ENCODE results near the gene MOB2. TPM values are rescaled to one million over a fixed set of nuclear protein-coding genes. Genes with fewer than 3 reads are reported as not detected.

MOB2 gene
- total and polyA plus RNA-seq, 12 donors, result 25.2 to 59.1 (median 45.2) TPM

DNA sequence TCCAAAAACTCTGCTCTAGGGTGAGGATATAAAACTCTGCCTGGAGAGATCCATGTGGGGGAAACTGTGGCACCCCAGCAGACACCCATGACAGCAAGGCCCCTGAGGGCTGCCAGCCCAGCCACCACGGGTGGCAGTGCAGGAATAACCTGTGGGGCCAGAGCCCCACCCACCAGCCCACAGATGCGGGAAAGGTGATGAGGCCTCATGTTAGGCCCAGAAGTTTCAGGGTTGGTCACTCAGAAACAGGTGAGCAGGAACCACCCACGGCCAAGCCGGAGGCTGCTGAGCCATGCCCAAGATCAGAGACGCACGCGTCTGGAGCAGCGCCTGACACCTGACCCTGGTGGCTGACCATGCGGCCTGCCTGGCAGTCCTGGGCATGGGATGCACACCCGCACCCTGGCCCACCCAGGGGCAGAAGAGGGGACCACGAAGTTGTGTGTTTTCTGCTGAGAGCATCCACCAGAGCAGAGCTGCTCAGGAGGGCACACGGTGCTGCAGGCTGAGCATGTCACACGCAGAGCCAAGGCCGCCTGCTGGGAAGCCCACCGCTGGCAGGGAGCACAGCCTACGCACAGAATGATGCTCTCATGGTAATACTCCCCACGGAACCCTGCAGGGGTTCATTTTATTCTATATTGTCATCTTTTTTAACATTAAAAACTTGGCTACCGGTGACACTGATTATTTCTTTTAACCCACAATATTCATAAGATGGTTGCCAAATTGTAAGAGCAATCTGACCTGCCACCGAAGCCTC lies 44.3 kb upstream of the MOB2 start:
- H3K36me3 ChIP-seq, result peaks cover 0 to 28% (median 0%) of the 10 kb centered on the region in 9 donors
- ATAC-seq, result no peak
- H3K4me1 ChIP-seq, result peaks cover 45 to 99% (median 87%) of the 10 kb centered on the region in 9 donors
- no peak overlapping the region for H3K4me3 ChIP-seq
- intact Hi-C loops (cut with DNase I), result loop anchor here in 1 of 10 donors (5.0 kb wide), 1 partner anchor 229 kb away; no protein-coding TSS in a partner anchor
- TF ChIP-seq CTCF (IDR thresholded peaks at IDR 0.05), result no peak
- 81 to 86% methylated on average over 19 of the region's 19 CpGs for WGBS, 2 donors
- H3K27me3 ChIP-seq, result no peaks in the 10 kb centered on the region
- H3K9me3 ChIP-seq, result no peaks in the 10 kb centered on the region
- no peak for DNase-seq
- H3K27ac ChIP-seq, result peak overlapping the region in 8 of 10 donors; percentile 59 to 88 (median 76)

GRCh38 chr11:1529774-1530173 lies 43.2 kb upstream of the MOB2 start:
- 66 to 71% methylated on average over 5 of the region's 5 CpGs for WGBS, 2 donors
- no peak for ATAC-seq
- intact Hi-C loops (cut with DNase I), result loop anchor here in 2 of 10 donors (5.0 to 10.0 kb wide), 2 partner anchors 225 to 227 kb away; partner anchors contain the start of gene TOLLIP (in 1 of the 2)
- no peaks in the 10 kb centered on the region for H3K27me3 ChIP-seq
- peaks cover 0 to 22% (median 0%) of the 10 kb centered on the region in 9 donors for H3K36me3 ChIP-seq
- DNase-seq, result no peak
- peaks cover 38 to 99% (median 76%) of the 10 kb centered on the region in 9 donors for H3K4me1 ChIP-seq
- H3K9me3 ChIP-seq, result no peaks in the 10 kb centered on the region
- H3K4me3 ChIP-seq, result no peak overlapping the region
- no peak for TF ChIP-seq CTCF (IDR thresholded peaks at IDR 0.05)
- peak overlapping the region in 1 of 10 donors; percentile 88 for H3K27ac ChIP-seq

DNA sequence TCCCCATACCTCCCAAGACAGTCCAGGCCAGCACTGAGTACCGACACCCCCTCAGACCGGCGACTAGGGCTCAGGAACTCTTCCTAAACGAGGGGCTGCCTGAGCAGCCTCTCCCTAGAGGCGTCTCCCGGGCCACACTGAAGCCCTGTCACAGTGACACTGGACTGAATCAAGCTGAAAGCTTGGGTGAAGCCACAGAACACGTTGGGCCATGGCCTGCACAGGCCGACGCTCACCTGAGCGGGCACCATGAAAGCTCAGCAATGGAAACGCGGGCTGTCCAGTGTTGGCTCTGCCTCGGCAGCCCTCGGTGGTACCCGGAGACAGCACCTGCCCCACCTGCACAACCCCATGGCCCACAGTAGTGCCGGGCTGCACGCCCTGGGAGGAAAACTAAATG lies 42.7 kb upstream of the MOB2 start:
- Histone ChIP-seq H3K27ac (peak overlapping the region in 1 of 10 donors; percentile 88), H3K27me3 (no peaks in the 10 kb centered on the region), H3K9me3 (no peaks in the 10 kb centered on the region), H3K4me1 (peaks cover 33 to 99% (median 71%) of the 10 kb centered on the region in 9 donors), H3K36me3 (peaks cover 0 to 18% (median 0%) of the 10 kb centered on the region in 9 donors), H3K4me3 (no peak overlapping the region)
- ATAC-seq, result no peak
- no peak for DNase-seq
- intact Hi-C loops (cut with DNase I), result loop anchor here in 1 of 10 donors (10.0 kb wide), 1 partner anchor 224 kb away; the partner anchor contains the start of gene TOLLIP
- no peak for TF ChIP-seq CTCF (IDR thresholded peaks at IDR 0.05)
- 89 to 90% methylated on average over 17 of the region's 17 CpGs for WGBS, 2 donors

DNA sequence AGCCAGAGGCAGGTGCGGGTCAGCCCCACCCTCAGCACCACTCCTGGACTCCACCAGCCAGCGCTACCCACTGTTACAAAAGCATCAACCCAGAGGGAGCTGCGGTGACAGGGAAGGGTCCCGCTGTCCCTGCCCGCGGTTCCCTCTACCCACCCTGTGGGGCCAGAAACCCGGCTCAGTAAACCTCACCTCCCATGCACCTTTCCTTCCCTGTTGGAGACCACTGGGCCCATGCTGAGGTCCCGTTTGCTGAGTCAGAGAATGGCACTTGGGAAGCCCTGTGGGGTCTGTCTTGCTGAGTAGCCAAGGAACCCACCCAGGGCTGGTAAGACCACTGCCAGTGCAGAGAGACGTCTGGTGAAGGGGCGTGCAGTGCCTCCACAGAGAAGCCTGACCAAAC lies 42.1 kb upstream of the MOB2 start:
- TF ChIP-seq CTCF (IDR thresholded peaks at IDR 0.05), result no peak
- WGBS, 2 donors, result 90 to 93% methylated on average over 10 of the region's 10 CpGs
- no peaks in the 10 kb centered on the region for H3K27me3 ChIP-seq
- no peak for DNase-seq
- no peak for ATAC-seq
- peaks cover 30 to 97% (median 67%) of the 10 kb centered on the region in 9 donors for H3K4me1 ChIP-seq
- intact Hi-C loops (cut with DNase I), result loop anchor here in 1 of 10 donors (10.0 kb wide), 1 partner anchor 224 kb away; the partner anchor contains the start of gene TOLLIP
- H3K27ac ChIP-seq, result no peak overlapping the region
- H3K36me3 ChIP-seq, result peaks cover 0 to 15% (median 0%) of the 10 kb centered on the region in 9 donors
- H3K4me3 ChIP-seq, result no peak overlapping the region
- H3K9me3 ChIP-seq, result no peaks in the 10 kb centered on the region

Measured in heart right ventricle (tissue), 16 donors.